ENCODE data around the gene POLR3C.

POLR3C gene

GRCh38 chr1:145887631-145888030 is 63.6 kb downstream of the POLR3C start:
- Histone ChIP-seq H3K27me3 (peaks cover 9% of the 10 kb centered on the region; the same call in 1 of the 2 replicates), H3K4me1 (peaks cover 6% of the 10 kb centered on the region; the same call in 1 of the 2 replicates), H3K4me3 (ENCODE audit: low read depth, low read length) (no peak overlapping the region), H3K9me3 (no peaks in the 10 kb centered on the region), H3K36me3 (no peaks in the 10 kb centered on the region)
- DNase-seq = no peak
- TF ChIP-seq CTCF (IDR thresholded peaks at IDR 0.05; ENCODE audit: low read depth, low read length) = no peak

DNA sequence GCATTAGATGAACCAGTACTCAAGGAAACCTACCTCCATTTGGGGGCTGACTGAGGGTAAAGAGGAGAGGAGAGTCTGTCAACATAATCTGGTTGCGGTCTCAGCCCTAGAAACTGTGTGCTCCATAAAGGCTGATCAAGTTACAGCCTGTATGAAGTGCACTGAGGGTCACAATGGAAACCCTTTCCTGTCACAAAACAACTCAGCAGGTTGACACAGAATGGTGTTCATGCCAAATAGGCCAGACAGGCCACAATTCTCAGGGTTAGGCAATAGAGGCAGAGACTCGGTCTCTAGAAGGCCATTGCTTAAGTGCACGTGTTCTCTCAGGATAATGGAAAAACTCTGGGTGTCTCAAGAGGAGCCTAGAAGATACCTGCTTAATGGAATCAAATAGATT is 65.7 kb downstream of the POLR3C start:
- Histone ChIP-seq H3K9me3 (no peaks in the 10 kb centered on the region), H3K36me3 (no peaks in the 10 kb centered on the region), H3K4me3 (ENCODE audit: low read depth, low read length) (no peak overlapping the region), H3K4me1 (peaks cover 6% of the 10 kb centered on the region; the same call in 1 of the 2 replicates), H3K27me3 (peaks cover 4% of the 10 kb centered on the region; the same call in 1 of the 2 replicates)
- no peak for DNase-seq
- TF ChIP-seq CTCF (IDR thresholded peaks at IDR 0.05; ENCODE audit: low read depth, low read length) = no peak

DNA sequence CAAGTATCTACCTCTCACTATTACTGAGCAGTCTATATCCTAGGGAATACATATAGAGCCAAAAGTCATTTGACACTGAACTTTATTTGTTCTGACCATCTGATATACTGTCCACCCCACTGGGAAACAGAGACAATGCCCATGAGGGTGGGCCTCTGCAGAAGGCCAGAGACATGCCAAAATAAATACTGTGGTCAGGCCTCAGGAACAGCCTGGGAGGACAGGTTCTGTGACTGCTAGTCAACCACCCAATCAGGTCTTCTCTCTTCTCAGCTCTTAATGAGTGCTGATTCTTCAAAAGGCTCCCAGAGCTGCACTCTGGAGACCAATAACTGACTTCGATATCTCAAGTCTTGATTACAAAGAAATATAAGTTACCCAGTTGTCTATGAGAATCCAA is 67.1 kb downstream of the POLR3C start:
- DNase-seq = no peak
- no peak overlapping the region for H3K4me3 ChIP-seq (ENCODE audit: low read depth, low read length)
- no peak for TF ChIP-seq CTCF (IDR thresholded peaks at IDR 0.05; ENCODE audit: low read depth, low read length)
- H3K36me3 ChIP-seq = no peaks in the 10 kb centered on the region
- H3K9me3 ChIP-seq = no peaks in the 10 kb centered on the region
- H3K27me3 ChIP-seq = no peaks in the 10 kb centered on the region
- peaks cover 6% of the 10 kb centered on the region; the same call in 1 of the 2 replicates for H3K4me1 ChIP-seq

DNA sequence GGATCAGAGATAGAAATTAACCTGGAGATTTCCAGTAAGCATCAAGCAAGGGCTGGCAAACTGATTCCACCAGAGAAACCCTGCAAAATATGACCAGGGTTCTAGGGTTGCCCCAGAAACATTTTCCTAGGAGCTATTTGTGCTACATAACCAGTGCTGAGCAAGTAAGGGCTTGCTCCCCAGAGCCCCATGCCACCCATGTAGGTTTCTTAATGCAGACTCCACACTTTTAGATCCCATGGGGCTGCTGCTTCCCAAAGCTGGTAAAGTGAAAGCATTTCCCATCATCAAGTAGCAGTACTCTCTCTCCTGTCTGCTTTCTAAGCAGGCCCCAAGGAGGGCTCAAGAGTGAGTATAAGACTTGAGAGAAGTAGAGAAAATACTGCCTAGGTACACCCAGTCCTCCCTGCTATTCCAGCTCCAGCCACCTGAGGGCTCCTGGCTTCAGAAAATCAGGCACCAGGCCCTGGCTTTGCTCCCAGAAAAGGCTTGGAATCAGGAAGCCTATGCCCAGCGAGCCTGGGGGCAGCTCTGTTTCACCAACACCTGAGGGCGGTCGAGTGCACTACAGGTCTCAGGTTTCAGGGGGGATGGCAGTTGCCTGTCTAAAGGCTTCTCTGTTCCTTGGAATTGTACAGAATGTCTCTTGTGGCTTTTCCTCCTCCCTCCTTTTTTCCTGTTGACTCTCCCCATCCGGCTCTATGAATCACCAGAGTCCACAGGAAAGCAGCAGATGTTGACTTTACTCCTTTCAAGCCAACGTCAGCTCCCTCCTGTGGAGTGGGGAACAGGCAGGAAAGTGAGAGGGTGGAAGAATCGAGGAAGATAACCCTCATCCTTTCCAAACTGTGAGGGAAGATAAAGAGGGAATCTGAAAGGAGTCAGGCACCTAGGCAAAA is 67.8 kb downstream of the POLR3C start:
- Histone ChIP-seq H3K9me3 (no peaks in the 10 kb centered on the region), H3K36me3 (no peaks in the 10 kb centered on the region), H3K4me1 (peaks cover 6% of the 10 kb centered on the region; the same call in 1 of the 2 replicates), H3K27me3 (no peaks in the 10 kb centered on the region), H3K4me3 (ENCODE audit: low read depth, low read length) (peak overlapping the region; percentile 4; the same call in 1 of the 2 replicates)
- peak; percentile 94 for DNase-seq
- peak; percentile 98 for TF ChIP-seq CTCF (IDR thresholded peaks at IDR 0.05; ENCODE audit: low read depth, low read length)

- H3K36me3 ChIP-seq = no peaks in the 10 kb centered on the region
- H3K27me3 ChIP-seq = no peaks in the 10 kb centered on the region
Measured at GRCh38 chr1:145892486-145893087, 68.6 kb downstream of the POLR3C start.

More at GRCh38 chr1:145892486-145893087, 68.6 kb downstream of the POLR3C start:
- Histone ChIP-seq H3K4me3 (ENCODE audit: low read depth, low read length) (no peak overlapping the region), H3K4me1 (peaks cover 6% of the 10 kb centered on the region; the same call in 1 of the 2 replicates), H3K9me3 (no peaks in the 10 kb centered on the region)
- no peak for DNase-seq
- TF ChIP-seq CTCF (IDR thresholded peaks at IDR 0.05; ENCODE audit: low read depth, low read length) = no peak
